DMS79 (cell line): Measurements from ENCODE around the gene ADPRS.

Experiments used
- DNase-seq: peaks from one replicate; lab custom pipeline; 2025; lab: John Stamatoyannopoulos, UW

Gene ADPRS

DNA sequence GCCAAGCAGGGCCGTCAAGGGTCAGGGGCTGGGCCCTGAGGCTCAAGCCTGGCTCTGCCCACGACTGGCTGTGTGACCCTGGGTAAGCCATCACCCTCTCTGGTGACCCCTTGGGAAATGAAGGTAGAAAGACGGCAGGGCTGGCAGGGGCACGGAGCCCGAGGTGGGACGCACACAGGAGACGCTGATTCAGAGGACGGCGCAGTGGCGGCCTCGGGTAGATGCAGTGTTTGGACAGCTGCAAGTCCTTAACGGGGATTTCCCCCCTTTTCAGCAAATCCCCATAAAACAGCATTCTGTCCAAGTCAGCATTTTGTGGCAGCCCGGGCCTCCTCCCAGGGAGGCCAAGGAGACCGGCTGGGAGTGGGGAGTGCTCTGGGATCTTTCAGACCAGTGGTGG is 19.6 kb downstream of the ADPRS start:
- DNase-seq = no peak

DNA sequence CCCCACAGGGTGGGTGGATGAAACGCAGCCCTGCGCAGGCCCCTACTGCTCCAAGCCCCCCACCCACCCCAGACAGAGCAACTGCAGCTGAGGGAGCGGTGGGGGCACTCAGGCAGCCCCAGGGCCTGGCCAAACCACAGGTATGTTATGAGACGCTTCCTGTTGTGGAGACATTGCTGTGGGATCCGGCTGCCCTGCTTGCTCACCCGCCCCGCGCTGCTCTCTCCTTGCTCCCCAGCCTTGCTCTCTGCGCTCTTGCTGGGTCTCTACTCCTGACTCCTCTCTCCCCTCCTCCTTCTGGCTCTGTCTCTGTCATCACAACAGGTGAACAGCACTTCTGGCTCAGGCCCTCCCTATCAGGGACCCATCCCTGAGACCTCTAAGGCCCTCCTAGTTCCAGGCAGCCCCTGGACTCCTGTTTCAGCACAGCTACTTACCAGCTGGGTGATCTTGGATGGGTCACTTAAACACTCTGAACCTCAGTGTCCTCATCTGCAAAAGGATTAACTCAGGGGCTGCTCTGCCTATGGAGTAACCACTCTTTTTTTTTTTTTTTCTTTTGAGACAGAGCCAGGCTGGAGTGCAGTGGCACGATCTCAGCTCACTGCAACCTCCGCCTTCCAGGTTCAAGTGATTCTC is 20.5 kb downstream of the ADPRS start:
- no peak for DNase-seq

GRCh38 chr1:36111151-36111550 is 22.5 kb downstream of the ADPRS start:
- no peak for DNase-seq

- no peak for DNase-seq
Measured at GRCh38 chr1:36112823-36113222, 24.1 kb downstream of the ADPRS start.

- DNase-seq = no peak
Measured at GRCh38 chr1:36114371-36114770, 25.7 kb downstream of the ADPRS start.

- no peak for DNase-seq
Measured at GRCh38 chr1:36115200-36115669, 26.5 kb downstream of the ADPRS start.

- no peak for DNase-seq
Measured at GRCh38 chr1:36115931-36116330, 27.2 kb downstream of the ADPRS start.

GRCh38 chr1:36116901-36117300 is 28.2 kb downstream of the ADPRS start:
- no peak for DNase-seq

DNA sequence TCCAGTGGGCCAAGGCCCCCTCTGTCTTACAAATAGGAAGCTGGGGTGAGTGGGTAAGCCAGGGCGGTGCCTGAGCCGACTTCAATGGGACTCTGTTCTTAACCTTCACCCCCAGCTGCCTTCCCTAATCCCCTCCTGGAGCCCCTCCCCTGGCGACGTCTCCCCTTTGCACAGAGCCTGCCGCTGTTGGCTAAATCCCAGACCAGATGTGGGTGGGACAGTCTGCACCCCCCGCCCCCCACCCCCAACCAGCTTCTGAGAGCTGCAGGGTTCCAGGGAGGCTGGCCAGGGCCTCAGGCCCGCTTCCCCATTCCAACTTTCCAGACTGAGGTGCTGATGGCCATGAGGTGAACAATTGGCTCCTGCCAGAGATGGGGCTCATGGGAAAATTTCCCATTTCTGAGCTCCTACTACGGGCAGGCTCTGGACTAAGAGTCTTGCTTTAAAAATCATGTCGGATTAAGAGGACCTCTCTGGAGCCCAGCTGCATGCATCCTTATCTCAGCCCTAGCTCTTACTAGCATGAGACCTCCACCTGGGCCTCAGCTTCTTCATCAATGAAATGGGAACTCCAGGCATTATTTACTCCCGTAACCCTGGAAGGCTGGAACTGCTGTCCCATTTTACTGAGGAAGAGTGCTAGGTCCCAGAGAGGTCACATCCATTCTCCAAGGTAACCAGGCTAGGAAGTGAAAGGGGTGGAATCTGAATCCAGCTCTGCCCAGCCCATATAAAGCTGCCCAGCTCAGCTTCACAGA is 29.9 kb downstream of the ADPRS start:
- DNase-seq = no peak

GRCh38 chr1:36119456-36119855 is 30.8 kb downstream of the ADPRS start:
- DNase-seq = no peak

DNA sequence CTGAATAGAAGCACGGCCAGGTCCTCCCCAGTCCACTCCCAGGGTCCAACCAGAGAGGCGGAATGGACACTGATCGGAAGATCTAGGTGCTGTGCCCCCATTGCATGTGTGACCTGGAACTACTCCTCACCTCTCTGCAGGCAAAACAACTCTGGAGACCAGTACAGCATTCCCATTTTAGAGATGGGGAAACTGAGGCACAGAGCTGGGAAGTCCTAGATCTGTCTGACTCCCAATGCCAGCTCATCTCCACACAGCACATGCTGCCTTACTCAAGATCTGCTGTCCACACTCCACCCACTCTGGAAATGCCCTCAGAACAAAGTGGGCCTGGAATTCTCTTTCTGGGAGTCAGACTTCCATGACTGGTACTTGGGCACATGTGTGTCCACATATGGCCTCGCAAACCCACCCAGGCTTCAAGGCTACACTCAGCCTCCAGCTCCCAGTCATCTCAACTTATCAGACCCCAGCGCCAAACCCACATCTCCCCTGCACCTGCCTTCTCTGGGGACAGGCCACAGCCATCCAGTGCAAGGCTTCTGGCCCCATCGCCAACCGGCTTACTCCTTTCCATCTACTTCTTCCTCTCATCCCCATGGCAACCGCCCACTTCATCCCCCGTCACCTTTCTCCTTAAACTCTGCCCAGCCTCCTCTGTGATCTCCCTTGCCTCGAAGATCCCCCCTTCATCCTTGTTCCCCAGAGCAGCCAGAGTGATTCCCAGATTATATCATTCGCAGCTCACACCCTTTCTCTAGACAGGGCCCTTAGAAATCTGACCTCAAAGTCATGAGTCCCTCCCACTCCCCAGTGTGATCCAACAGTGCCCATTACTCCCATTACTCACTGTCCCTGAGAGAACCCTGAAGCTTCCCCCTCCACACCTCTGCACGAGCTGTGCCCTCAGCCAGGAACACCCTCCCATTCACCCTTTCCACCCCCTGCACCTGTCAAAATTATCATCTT is 33.7 kb downstream of the ADPRS start:
- DNase-seq = no peak

DNA sequence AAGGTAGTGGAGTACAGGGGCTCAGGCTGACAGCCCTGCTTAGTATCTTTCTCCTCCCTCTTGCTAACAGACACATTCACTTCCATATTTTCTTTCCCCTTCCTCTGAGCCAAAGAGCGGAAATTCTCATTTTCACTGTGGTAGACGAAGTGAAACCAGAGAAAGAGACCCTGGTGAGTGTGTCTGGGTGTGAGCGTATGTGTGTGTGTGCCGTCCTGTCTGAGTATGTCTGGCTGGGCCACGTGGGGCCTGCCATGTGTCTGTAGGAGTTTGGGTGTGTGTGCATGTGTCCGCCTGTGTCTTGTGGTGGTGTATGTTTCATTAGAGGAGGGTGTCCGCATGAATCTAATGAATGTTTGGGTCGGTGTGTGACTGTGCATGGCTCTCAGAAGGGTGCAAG is 34.7 kb downstream of the ADPRS start:
- DNase-seq = no peak

GRCh38 chr1:36124404-36125128 is 35.9 kb downstream of the ADPRS start:
- DNase-seq = no peak

DNA sequence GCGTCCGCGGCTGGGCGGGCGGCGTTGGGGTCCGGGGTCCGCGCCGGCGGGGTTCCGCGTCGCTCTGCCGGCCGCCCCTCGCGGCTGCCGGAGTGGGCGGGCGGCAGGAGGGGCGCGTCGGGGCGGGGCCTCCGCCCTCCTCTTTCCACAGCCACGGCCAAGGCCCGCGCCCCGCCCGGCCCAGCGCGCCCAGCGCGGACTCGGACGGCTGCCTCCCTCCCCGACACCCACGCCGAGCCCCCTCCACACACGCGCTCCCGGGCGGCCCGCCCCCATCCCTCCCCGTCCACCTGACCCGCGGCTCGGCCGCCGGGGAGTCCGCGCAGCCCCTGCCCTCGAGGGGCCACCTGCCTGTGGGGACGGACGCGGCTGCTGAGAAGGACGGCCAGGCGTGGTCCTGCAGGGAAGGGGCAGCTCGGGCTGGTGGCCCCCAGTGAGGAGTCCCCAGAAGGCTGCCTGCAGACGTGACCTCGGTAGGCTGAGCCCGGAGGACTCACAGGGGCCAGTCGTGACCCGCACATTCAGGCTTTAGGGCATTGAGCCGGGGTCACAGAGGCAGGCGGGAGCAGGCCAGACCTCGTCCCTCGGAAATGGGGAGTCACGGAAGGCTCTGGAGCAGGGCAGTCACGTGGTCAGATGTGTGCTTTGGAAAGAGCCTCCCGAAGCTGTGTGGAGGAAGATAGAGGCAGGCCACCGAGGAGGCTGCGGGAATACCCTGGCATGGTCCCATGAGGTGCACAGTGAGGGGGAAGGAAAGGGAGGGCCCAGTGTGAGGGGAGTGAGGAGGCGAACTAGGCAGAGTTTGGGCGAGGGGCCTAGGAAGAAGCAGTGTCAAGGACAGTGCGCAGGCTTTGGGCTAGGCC is 36.7 kb downstream of the ADPRS start, which contains the start of gene COL8A2:
Gene COL8A2, minus strand, starts transcription at position 94 of the 863 bp plus-strand sequence. CDS start 24,980 bp downstream, outside the sequence.
- no peak for DNase-seq

DNA sequence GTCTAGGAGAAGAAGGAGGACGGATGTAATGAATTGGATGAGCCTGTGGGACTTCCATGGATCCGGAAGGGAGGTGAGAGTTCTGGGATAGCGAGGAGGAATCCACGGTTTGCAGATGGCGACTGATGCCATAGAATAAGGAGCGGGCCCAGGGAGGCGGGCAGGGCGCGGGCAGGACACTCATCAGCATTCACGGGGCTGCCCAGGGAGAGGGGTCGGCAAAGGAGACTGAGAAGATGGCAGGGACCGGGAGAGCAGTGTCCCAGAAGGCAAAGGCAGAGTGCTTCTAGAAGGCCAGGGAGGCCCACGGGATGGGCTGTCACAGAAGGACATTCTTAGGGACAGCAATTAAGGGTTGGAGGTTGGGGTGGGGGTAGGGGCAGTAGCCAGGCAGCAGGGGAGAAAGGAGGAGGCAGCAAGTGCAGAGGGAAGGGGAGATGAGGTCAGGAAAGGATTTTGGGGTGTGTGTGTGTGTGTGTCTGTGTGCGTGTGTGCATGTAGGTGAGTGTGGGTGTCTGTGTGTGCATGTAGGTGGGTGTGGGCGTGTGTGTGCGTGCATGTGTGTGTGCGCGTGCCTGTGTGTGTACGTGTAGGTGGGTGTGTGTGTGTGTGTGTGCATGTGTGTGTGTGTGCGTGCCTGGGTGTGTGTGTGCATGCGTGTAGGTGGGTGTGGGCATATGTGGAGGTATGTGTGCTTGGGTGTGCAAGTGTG is 37.5 kb downstream of the ADPRS start:
- no peak for DNase-seq

DNA sequence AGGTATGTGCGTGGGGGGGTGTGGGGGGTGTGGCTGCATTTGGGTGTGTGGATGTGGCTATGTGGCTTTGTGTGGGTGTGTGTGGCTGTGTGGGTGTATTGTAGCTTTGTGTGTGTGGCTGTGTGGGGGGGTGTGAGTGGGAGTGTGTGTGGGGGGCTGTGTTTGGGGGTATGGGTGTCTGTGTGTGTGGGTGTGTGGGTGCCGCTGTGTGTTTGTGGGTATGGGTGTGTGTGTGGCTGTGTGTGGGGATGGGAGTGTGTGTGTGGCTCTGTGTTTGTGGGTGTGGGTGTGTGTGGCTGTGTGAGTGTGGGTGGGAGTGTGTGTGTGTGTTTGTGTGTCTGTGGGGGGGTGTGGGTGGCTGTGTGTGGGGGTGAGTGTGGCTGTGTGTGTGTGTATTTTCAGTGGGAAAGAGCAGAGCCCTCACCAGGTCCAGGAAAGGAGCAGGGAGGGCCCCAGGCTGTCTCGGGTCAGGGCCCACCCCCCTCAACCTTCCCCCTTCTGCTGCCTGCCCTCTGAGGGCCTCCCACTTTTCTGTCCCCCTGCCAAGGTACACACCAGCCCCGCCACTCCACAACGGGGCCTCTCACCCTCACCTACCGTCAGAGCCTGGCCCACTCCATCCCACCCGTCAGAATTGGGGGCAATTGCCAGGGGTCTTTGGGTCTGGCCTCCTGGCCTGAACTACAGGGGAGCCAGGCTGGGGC is 38.3 kb downstream of the ADPRS start:
- DNase-seq = no peak

- DNase-seq = no peak
Measured at GRCh38 chr1:36128126-36128904, 39.6 kb downstream of the ADPRS start.

GRCh38 chr1:36128905-36129206 is 40.2 kb downstream of the ADPRS start:
- no peak for DNase-seq

DNA sequence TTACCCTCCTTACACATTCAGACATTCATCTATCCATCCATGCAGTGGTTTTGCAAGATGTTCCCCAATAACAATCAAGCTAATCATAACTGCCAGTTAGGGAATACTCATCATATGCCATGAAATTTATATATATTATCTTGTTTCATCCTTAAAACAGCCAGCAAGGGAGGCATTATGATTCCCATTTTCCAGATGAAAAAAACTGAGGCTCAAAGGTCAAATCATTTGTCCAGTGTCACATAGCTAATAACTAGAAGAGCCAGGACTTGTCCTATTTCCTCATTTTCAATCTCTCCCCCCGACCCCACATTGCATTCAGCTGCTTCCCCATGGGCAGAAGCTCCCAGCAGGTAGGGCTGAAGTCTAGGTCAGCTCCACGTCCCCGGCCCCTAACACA is 43.3 kb downstream of the ADPRS start:
- no peak for DNase-seq
